NB4 (cell line): Measurements from ENCODE around the gene COASY.

Source experiments
- POLR2A ChIP-seq: IDR thresholded peaks from 2 replicates; pipeline ENCODE4 v1.6.1; 2011; ENCODE audit warnings: mild to moderate bottlenecking; ENCODE audit not compliant: insufficient read length; ENCODE audit errors: extremely low read depth
- TF ChIP-seq, protein P1 (sequence below): IDR thresholded peaks from one replicate; pipeline ENCODE4 v1.5.1; 2012; ENCODE audit warnings: low read depth, low read length
- TF ChIP-seq, protein P2 (sequence below): IDR thresholded peaks from 2 replicates; pipeline ENCODE4 v1.6.1; 2011; ENCODE audit warnings: low read depth, low read length

DNA sequence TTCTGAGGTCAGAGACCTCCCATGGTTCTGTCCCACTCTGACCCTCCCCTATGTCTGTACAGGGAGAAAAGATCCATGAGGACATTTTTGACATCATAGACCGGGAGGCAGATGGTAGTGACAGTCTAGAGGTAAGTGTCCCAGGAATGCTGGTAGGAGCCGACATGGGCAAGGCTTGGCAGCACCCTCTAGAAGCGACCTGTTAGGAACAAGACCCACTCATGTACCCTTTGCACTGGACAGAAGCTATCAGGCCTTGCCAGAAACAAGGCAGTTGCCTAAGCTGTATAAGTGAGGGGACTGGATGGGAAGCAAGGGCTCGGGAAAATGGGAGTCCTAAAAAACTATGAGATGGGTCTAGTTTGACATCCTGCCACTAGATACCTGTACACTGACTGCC is 50.1 kb downstream of the COASY start:
- TF ChIP-seq, protein P1, sequence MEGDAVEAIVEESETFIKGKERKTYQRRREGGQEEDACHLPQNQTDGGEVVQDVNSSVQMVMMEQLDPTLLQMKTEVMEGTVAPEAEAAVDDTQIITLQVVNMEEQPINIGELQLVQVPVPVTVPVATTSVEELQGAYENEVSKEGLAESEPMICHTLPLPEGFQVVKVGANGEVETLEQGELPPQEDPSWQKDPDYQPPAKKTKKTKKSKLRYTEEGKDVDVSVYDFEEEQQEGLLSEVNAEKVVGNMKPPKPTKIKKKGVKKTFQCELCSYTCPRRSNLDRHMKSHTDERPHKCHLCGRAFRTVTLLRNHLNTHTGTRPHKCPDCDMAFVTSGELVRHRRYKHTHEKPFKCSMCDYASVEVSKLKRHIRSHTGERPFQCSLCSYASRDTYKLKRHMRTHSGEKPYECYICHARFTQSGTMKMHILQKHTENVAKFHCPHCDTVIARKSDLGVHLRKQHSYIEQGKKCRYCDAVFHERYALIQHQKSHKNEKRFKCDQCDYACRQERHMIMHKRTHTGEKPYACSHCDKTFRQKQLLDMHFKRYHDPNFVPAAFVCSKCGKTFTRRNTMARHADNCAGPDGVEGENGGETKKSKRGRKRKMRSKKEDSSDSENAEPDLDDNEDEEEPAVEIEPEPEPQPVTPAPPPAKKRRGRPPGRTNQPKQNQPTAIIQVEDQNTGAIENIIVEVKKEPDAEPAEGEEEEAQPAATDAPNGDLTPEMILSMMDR: no peak
- TF ChIP-seq POLR2A: no peak
- TF ChIP-seq, protein P2, sequence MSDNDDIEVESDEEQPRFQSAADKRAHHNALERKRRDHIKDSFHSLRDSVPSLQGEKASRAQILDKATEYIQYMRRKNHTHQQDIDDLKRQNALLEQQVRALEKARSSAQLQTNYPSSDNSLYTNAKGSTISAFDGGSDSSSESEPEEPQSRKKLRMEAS: no peak
